K562 (cell line): Measurements from ENCODE around the gene APEX1. TPM values are rescaled to one million over a fixed set of nuclear protein-coding genes. Genes with fewer than 3 reads are reported as not detected.

ENCODE experiments used
- ATAC-seq: fragments of 200-7000 bp; cut with Tn5 transposase; 3 replicates; pipeline ENCODE4 v1.9.1; 2020; ENCODE audit warnings: moderate library complexity
- BruUV-seq: library from RNA; stranded (reverse); fragments of 400-500 nt; replicated peaks from 2 replicates; lab custom pipeline; 2021; lab: Mats Ljungman, UMichigan
- CTCF ChIA-PET: fragments of 300-600 bp; formaldehyde crosslinking; extraction: SDS; loops from one replicate; lab custom pipeline; 2021; ENCODE audit warnings: low intra/inter-chr PET ratio; lab: Yijun Ruan, JAX
- POLR2A ChIA-PET: fragments of 300-600, 350-650 bp; sonication (Branson Sonifier 250); formaldehyde crosslinking; extraction: SDS; loops from one replicate; lab custom pipeline; 2021; ENCODE audit warnings: antibody characterized with exemption, inconsistent platforms; lab: Yijun Ruan, JAX
- DNase-seq, 4 experiments: peaks; one replicate each; pipeline versions ENCODE4 v3.0.0 to v3.0.0-alpha.2; 2011 to 2018; ENCODE audit warnings: low spot score in 3 of 4, mixed read lengths in 3 of 4; ENCODE audit errors: extremely low read depth in 1 of 4
- FAIRE-seq: peaks from 2 replicates; lab custom pipeline; 2011; peaks lifted over from hg19 to GRCh38; lab: Jason Lieb, UNC
- H2AFZ ChIP-seq: 2 replicates; pipeline ENCODE4 v1.6.0; 2011; ENCODE audit warnings: low read depth, low read length, control low read depth, inconsistent platforms
- H3K27ac ChIP-seq: fragments of 200-600 bp; 3 replicates; pipeline ENCODE4 v1.8.0; 2011; ENCODE audit warnings: low read depth, mild to moderate bottlenecking, control low read depth, inconsistent platforms, low read length, moderate library complexity, mixed read lengths; ENCODE audit errors: extremely low read depth
- H3K27me3 ChIP-seq, 2 experiments: fragments of 300-600 bp in 1 of 2; 2 replicates in 1 of 2; 3 replicates in 1 of 2; pipeline versions ENCODE4 v1.6.0 to v1.8.0; 2011; ENCODE audit warnings: inconsistent platforms in 2 of 2, low read length in 2 of 2, mild to moderate bottlenecking in 1 of 2, mixed read lengths in 1 of 2, moderate library complexity in 1 of 2; ENCODE audit not compliant: control insufficient read depth in 2 of 2, insufficient read depth in 2 of 2
- H3K36me3 ChIP-seq: fragments of 300-600 bp; 3 replicates; pipeline ENCODE4 v1.8.0; 2011; ENCODE audit warnings: mild to moderate bottlenecking, low read length, inconsistent platforms; ENCODE audit not compliant: control insufficient read depth, insufficient read depth
- H3K4me1 ChIP-seq, 2 experiments: fragments of 200-600 bp in 1 of 2; replicated peaks in 1 of 2; 2 replicates in 1 of 2; 3 replicates in 1 of 2; pipeline versions ENCODE4 v1.5.1 to v1.8.0; 2011; ENCODE audit warnings: inconsistent platforms in 2 of 2, low read length in 2 of 2, mild to moderate bottlenecking in 1 of 2, mixed read lengths in 1 of 2, moderate library complexity in 1 of 2; ENCODE audit not compliant: control insufficient read depth in 2 of 2, insufficient read depth in 2 of 2
- H3K4me2 ChIP-seq: 2 replicates; pipeline ENCODE4 v1.6.1; 2011; ENCODE audit warnings: low read length, control low read depth, inconsistent platforms, mixed read lengths; ENCODE audit not compliant: insufficient read depth
- H3K4me3 ChIP-seq: fragments of 200-600 bp; sonication (generic), shearing (Covaris generic); 2 replicates; pipeline ENCODE4 v1.5.1; 2016; ENCODE audit warnings: control low read depth, inconsistent platforms
- H3K79me2 ChIP-seq: fragments of 200-600 bp; 3 replicates; pipeline ENCODE4 v1.8.0; 2011; ENCODE audit warnings: low read length, inconsistent platforms; ENCODE audit not compliant: control insufficient read depth, insufficient read depth
- H3K9ac ChIP-seq, 2 experiments: 2 replicates each; pipeline versions ENCODE4 v1.6.0 to v1.6.1; 2011; ENCODE audit warnings: low read depth in 2 of 2, low read length in 2 of 2, control low read depth in 1 of 2, inconsistent platforms in 1 of 2, mild to moderate bottlenecking in 1 of 2, mixed read lengths in 1 of 2; ENCODE audit not compliant: insufficient read depth in 1 of 2
- H3K9me1 ChIP-seq: one replicate; pipeline ENCODE4 v1.6.0; 2011; ENCODE audit warnings: inconsistent platforms, mild to moderate bottlenecking, low read length, moderate library complexity; ENCODE audit not compliant: control insufficient read depth, insufficient read depth
- H3K9me3 ChIP-seq: replicated peaks from 2 replicates; pipeline ENCODE4 v1.5.1; 2011; ENCODE audit warnings: low read depth, low read length, inconsistent platforms; ENCODE audit not compliant: control insufficient read depth, insufficient read depth
- H4K20me1 ChIP-seq: replicated peaks from 2 replicates; pipeline ENCODE4 v1.6.1; 2011; ENCODE audit warnings: low read length, inconsistent platforms, mixed read lengths; ENCODE audit not compliant: control insufficient read depth, insufficient read depth
- ARID4B ChIP-seq: sonication (generic); formaldehyde crosslinking; IDR thresholded peaks from 2 replicates; pipeline ENCODE4 v1.8.0; 2022; ENCODE audit warnings: mild to moderate bottlenecking, missing genetic modification reagents
- CREM ChIP-seq: IDR thresholded peaks from 2 replicates; pipeline ENCODE4 v1.6.1; 2014; ENCODE audit warnings: antibody characterized with exemption, low read depth
- ESRRA ChIP-seq: fragments of 450-650 bp; IDR thresholded peaks from 2 replicates; pipeline ENCODE4 v1.6.1; 2014; ENCODE audit warnings: low read depth, mild to moderate bottlenecking, moderate library complexity, borderline replicate concordance
- IRF9 ChIP-seq: fragments of 450-650 bp; IDR thresholded peaks from 2 replicates; pipeline ENCODE4 v1.6.1; 2016; ENCODE audit warnings: missing biosample characterization, missing genetic modification characterization
- NBN ChIP-seq: fragments of 450-650 bp; IDR thresholded peaks from 2 replicates; pipeline ENCODE4 v1.6.1; 2016; ENCODE audit warnings: low read depth, mild to moderate bottlenecking
- POLR3A ChIP-seq: IDR thresholded peaks from 2 replicates; pipeline ENCODE4 v1.6.1; 2011; ENCODE audit warnings: borderline replicate concordance, mild to moderate bottlenecking, moderate library complexity; ENCODE audit not compliant: insufficient read length, insufficient read depth; ENCODE audit errors: extremely low read depth
- SMAD3 ChIP-seq: fragments of 450-650 bp; formaldehyde crosslinking; conservative IDR thresholded peaks from 2 replicates; pipeline ENCODE4 v1.4.0; 2020; ENCODE audit warnings: mild to moderate bottlenecking
- XRCC5 ChIP-seq: fragments of 200-400 bp; formaldehyde crosslinking; IDR thresholded peaks from 2 replicates; pipeline ENCODE4 v1.6.1; 2017; ENCODE audit warnings: low read depth, mild to moderate bottlenecking, low read length
- WGBS: fragments of 100-300 bp; shearing (Covaris generic); methylation state at CpG from one replicate; pipeline ENCODE4 v1.1.6; 2016; ENCODE audit warnings: low coverage, mixed read lengths; ENCODE audit not compliant: insufficient coverage; ENCODE audit errors: missing lambda C conversion rate; 5-methylcytosine and 5-hydroxymethylcytosine counted together
- in situ Hi-C: fragments of 300-500 bp; cut with MboI; formaldehyde crosslinking; loops from 4 replicates; pipeline ENCODE4 v1.15.0; 2018; ENCODE audit warnings: inconsistent platforms, mixed read lengths
- intact Hi-C: fragments of 100-400 bp; cut with micrococcal nuclease; formaldehyde crosslinking; loops from 2 replicates; pipeline ENCODE4 v1.14.2; 2022
- polyA plus RNA-seq, 8 experiments: library from polyadenylated mRNA; depleted of rRNA in 4 of 8; stranded (reverse) in 5 of 8; unstranded in 3 of 8; fragments of >200 nt; fragmentation: Nextera tagmentation in 2 of 8; fragmentation: Illumina TruSeq in 1 of 8; extraction: Ambion mirVana in 2 of 8; extraction: Trizol in 1 of 8; gene quantifications; 2 replicates each; pipeline versions ENCODE4 v1.2.1 to v1.2.3, GENCODE V29; 2011 to 2014; ENCODE audit warnings: inconsistent platforms in 1 of 8, missing spikeins in 1 of 8
- total RNA-seq, 7 experiments: library from RNA; depleted of rRNA in 6 of 7; stranded (reverse); fragments of >200 nt in 6 of 7; fragmentation: Illumina TruSeq in 2 of 7; extraction: Trizol in 2 of 7; gene quantifications; 2 replicates each; pipeline versions ENCODE4 v1.2.1 to v1.2.3, GENCODE V29; 2011 to 2021; ENCODE audit warnings: low replicate concordance in 1 of 7
- TF ChIP-seq, protein P1 (sequence below): fragments of 250-450 bp; sonication (Bioruptor Pico); IDR thresholded peaks from 2 replicates; pipeline ENCODE4 v1.5.0; 2021

APEX1 gene
- total and polyA plus RNA-seq, 9 of the 15 experiments (the other 6 are each of a cell fraction or from before 2014, with no cell fraction given) = 50.2 to 274 (median 158) TPM

DNA sequence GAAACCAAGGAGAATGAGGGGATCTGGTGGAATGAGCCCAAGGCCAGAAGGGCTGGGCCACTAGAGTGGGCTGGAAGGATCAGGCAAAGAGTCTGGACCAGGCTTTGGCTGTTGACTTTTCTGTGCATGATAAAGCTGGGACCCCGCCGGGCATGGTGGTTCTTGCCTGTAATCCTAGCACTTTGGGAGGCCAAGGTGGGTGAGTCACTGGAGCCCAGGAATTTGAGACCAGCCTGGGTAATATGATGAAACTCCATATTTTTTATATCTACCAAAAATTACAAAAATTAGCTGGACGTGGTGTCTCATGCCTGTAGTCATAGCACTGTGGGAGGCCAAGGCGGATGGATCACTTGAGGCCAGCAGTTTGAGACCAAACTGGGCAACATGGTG lies 18.7 kb upstream of the APEX1 start:
- ChIA-PET POLR2A (interaction anchor here (0.8 kb wide), 1 partner anchor 9 kb away, joined by 5 read pairs; no protein-coding TSS in a partner anchor), CTCF (no interaction called here)
- H2AFZ ChIP-seq = no peak overlapping the region
- no peaks in the 10 kb centered on the region for H3K27me3 ChIP-seq
- FAIRE-seq = no peak
- BruUV-seq = no TSS peak
- DNase-seq = no peak
- WGBS = 25% methylated on average over 2 of the region's 4 CpGs
- TF ChIP-seq POLR3A (no peak), ESRRA (no peak), NBN (no peak), ARID4B (CRISPR knock-in tag) (no peak), CREM (no peak), SMAD3 (CRISPR knock-in tag) (no peak), IRF9 (tag) (no peak), XRCC5 (no peak)
- TF ChIP-seq, protein P1, sequence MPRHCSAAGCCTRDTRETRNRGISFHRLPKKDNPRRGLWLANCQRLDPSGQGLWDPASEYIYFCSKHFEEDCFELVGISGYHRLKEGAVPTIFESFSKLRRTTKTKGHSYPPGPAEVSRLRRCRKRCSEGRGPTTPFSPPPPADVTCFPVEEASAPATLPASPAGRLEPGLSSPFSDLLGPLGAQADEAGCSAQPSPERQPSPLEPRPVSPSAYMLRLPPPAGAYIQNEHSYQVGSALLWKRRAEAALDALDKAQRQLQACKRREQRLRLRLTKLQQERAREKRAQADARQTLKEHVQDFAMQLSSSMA (CRISPR knock-in tag) = no peak
- no peak overlapping the region for H3K4me2 ChIP-seq
- H3K27ac ChIP-seq = no peak overlapping the region
- H3K79me2 ChIP-seq = no peaks in the 10 kb centered on the region
- no peak overlapping the region for H3K4me3 ChIP-seq
- ATAC-seq = no peak
- intact Hi-C loops = no loop called here
- no peaks in the 10 kb centered on the region for H4K20me1 ChIP-seq
- H3K36me3 ChIP-seq = no peaks in the 10 kb centered on the region
- H3K9me3 ChIP-seq = no peaks in the 10 kb centered on the region
- H3K9ac ChIP-seq = no peak overlapping the region
- in situ Hi-C loops = no loop called here
- H3K4me1 ChIP-seq = peaks cover 3 to 7% of the 10 kb centered on the region in 2 experiments; a peak in 4 of 5 replicates
- H3K9me1 ChIP-seq = no peaks in the 10 kb centered on the region
